ENCODE measurements around the gene LMX1A.

DNA sequence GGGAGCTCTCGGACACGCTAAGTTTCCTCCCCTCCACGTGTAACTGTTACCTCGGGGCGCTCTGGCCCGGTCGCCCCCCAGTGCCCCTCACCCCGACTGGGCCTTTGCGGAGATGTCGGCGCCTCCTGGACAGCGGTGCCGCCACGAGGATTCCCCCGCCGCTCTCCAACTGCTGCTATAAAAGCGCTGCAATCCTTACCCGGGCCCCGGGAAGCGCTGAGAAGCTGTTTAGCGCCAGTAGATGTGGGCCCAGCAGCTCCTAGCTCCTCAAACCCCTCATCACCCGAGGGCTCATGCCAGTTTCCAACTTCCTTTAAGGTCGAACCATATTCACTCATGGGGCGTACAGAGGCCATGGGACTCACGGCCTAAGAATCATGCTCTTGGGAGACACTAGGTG, 361 bp upstream of the LMX1A start:
- TF ChIP-seq, protein P1, sequence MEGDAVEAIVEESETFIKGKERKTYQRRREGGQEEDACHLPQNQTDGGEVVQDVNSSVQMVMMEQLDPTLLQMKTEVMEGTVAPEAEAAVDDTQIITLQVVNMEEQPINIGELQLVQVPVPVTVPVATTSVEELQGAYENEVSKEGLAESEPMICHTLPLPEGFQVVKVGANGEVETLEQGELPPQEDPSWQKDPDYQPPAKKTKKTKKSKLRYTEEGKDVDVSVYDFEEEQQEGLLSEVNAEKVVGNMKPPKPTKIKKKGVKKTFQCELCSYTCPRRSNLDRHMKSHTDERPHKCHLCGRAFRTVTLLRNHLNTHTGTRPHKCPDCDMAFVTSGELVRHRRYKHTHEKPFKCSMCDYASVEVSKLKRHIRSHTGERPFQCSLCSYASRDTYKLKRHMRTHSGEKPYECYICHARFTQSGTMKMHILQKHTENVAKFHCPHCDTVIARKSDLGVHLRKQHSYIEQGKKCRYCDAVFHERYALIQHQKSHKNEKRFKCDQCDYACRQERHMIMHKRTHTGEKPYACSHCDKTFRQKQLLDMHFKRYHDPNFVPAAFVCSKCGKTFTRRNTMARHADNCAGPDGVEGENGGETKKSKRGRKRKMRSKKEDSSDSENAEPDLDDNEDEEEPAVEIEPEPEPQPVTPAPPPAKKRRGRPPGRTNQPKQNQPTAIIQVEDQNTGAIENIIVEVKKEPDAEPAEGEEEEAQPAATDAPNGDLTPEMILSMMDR (IDR thresholded peaks at IDR 0.05), result no peak
- TF ChIP-seq POLR2AphosphoS5 (IDR thresholded peaks at IDR 0.05) (no peak), POLR2A (IDR thresholded peaks at IDR 0.05) (no peak)

Measured in prostate gland (tissue), 2 donors.